Keratinocyte (primary cell): ENCODE measurements around the gene BORCS6.

Experiments
- EZH2 ChIP-seq: IDR thresholded peaks from one replicate; pipeline ENCODE4 v1.6.1; 2012; ENCODE audit warnings: inconsistent platforms, mild to moderate bottlenecking, low read length, moderate library complexity
- TF ChIP-seq, protein P1 (sequence below), 3 experiments: IDR thresholded peaks in 1 of 3; conservative IDR thresholded peaks in 1 of 3; optimal IDR thresholded peaks in 1 of 3; 2 replicates in 2 of 3; 3 replicates in 1 of 3; pipeline versions ENCODE3 to v1.5.1; 2011; ENCODE audit warnings: low read length in 3 of 3, mild to moderate bottlenecking in 3 of 3, moderate library complexity in 2 of 3, control low read depth in 1 of 3, inconsistent platforms in 1 of 3; ENCODE audit not compliant: insufficient read depth in 2 of 3; ENCODE audit errors: extremely low read depth in 1 of 3

DNA sequence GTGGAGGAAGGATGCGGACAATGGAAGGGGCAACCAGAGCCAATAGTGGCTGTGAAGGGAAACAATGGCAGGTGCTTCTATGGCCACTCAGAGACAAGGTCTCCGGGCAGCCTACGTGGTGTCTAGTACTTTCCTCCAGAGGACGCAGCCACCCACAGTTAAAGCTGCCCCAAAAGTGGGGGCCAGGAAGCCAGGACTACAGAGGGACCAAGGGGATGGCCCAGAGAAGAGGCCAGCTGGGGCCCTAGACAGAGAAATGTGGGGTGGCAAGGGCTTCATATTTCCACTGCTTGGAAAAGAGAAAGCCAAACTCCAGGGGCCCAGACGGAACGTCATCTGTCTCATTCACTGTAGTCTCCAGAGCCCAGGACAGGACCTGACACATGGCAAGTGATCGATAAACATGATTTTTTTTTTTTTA is 36.9 kb downstream of the BORCS6 start:
- TF ChIP-seq, protein P1, sequence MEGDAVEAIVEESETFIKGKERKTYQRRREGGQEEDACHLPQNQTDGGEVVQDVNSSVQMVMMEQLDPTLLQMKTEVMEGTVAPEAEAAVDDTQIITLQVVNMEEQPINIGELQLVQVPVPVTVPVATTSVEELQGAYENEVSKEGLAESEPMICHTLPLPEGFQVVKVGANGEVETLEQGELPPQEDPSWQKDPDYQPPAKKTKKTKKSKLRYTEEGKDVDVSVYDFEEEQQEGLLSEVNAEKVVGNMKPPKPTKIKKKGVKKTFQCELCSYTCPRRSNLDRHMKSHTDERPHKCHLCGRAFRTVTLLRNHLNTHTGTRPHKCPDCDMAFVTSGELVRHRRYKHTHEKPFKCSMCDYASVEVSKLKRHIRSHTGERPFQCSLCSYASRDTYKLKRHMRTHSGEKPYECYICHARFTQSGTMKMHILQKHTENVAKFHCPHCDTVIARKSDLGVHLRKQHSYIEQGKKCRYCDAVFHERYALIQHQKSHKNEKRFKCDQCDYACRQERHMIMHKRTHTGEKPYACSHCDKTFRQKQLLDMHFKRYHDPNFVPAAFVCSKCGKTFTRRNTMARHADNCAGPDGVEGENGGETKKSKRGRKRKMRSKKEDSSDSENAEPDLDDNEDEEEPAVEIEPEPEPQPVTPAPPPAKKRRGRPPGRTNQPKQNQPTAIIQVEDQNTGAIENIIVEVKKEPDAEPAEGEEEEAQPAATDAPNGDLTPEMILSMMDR (optimal IDR thresholded peaks at IDR 0.05 in 1 of 3, IDR thresholded peaks at IDR 0.05 in 1 of 3, conservative IDR thresholded peaks at IDR 0.05 in 1 of 3; ENCODE audit: extremely low read depth in 1 of 3, insufficient read depth in 2 of 3, low read length in 3 of 3), result no peak
- TF ChIP-seq EZH2, result no peak
